ENCODE measurements around the gene HOXC10.
A peak's percentile ranks its signal among the peaks of the same experiment; 100 is the strongest.

The HOXC10 gene

DNA sequence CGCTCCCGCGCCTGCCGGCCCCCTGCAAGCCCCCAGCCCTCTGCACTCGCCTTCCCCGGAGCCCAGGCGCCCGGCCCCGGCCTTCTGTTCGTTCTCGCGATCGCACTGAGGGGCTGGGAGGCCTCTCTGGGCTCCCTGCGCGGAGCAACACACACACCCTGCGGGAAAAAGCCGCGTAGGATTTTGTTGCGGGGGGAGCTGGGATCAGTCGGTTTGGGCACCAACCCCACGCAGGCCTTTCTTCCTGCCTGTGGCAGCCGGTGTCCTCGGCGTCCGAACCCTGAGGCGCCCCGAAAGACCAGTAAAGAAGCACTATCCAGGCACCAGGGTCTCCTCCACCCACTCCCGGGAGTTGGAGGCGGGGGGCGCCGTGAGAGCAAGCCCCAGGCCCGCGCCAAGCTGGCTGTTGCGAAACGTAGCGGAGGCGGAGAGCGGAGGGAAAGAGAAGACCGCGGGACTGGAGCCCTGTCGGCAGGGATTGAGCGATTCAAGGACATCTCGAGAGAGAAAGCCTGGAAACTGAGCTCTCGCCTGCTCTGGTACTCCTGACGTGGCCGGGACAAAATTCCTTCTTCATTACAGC, 46.0 kb downstream of the HOXC10 start:
- no peak for DNase-seq

DNA sequence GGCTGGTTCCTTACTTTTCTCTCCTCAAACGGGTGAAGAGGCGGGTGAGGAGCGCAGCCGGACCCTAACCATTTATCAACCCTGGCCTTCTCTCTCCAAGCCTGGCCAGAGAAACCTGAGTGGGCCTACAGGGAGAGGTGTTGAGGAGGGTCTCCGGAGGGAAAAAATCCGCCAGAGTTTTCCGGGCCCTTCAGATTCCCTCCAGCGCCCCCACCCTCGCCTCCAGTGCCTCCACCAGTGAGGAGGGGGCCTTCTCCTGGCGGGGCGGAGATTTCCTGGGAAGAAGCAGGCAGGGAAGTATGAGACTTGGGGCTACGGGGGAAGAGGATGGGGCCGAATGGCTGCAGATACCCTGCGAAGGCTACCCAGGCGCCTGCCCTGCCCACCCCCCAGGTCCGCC, 46.5 kb downstream of the HOXC10 start:
- DNase-seq = no peak

DNA sequence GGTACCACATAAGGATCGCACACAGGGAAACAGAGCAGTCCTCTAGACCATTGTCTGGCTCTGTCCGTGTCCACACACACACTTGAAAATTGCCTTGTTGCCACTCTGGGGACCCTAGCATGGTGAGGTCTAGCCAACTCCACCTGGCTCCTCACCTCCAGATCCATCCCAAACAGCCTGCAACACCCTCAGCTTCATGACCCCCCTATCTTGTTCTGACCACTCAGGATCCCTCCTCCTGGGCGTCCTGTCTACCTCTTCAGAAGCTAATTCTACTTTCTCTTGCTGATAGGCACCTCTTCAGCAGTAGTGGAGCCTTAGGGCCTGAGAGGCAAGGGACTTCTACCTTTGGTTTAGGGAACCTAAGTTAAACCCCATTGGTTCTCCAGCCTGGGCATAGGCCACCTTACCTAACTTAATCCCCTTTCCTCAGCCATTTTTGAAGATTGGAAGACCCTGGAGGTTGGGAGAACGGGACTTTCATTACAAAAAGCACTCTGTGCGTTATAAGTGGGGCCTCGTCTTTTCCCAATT, 47.2 kb downstream of the HOXC10 start:
- DNase-seq = no peak

DNA sequence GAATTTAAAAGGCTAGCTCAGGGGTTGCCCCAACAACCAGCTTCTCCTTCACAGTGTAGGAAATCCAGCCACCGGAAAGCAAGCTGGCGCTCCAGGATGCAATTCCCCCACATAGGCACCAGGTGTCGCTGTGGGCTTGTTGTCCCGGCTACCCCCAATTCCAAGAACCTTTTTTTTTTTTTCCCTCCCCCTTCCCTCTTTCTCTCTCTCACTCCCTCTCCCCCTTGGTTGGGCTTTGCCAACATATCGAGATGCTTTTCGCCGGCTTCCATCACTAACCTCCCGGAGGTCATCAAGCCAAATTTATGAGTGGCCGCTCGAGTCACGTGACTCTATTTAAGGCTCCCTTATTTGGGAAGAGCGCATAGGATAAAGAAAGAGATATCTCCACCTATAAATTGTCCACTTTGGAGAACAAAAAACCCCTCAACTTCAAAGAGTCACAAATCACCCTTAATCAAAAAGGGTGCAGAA, 47.7 kb downstream of the HOXC10 start, which contains the start of gene HOXC5:
Gene HOXC5 (plus strand): TSS at position 424 of the 474 bp plus-strand sequence. CDS start 73 bp downstream, outside the sequence.
- DNase-seq = peak; percentile 50

DNA sequence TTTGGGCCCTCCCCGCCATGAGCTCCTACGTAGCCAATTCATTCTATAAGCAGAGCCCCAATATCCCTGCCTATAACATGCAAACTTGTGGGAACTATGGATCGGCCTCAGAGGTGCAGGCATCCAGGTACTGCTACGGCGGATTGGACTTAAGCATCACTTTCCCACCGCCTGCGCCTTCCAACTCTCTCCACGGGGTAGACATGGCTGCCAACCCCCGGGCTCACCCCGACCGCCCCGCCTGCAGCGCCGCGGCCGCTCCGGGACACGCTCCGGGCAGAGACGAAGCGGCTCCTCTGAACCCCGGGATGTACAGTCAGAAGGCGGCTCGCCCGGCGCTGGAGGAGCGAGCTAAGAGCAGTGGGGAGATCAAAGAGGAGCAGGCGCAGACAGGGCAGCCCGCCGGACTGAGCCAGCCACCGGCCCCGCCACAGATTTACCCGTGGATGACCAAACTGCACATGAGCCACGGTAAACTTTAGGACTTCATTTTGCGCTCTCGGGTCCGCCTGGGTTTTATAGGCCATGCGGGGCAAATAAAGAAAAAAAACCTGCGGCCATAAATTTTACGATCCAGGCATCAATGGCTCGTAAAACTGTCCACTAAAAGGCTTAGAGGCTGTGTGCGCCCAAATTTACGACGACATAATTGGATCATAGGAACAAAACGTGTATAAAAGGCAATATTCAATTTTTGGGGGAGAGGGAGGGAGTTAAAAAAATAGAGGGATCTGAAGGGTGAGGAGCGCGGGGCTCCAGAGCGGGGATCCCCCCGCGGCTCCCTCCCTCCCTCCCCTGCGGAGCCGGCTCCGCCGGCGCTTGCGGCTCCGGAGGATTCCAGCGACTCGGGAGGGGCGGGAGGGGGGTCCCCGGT, 48.4 kb downstream of the HOXC10 start:
- DNase-seq = no peak

DNA sequence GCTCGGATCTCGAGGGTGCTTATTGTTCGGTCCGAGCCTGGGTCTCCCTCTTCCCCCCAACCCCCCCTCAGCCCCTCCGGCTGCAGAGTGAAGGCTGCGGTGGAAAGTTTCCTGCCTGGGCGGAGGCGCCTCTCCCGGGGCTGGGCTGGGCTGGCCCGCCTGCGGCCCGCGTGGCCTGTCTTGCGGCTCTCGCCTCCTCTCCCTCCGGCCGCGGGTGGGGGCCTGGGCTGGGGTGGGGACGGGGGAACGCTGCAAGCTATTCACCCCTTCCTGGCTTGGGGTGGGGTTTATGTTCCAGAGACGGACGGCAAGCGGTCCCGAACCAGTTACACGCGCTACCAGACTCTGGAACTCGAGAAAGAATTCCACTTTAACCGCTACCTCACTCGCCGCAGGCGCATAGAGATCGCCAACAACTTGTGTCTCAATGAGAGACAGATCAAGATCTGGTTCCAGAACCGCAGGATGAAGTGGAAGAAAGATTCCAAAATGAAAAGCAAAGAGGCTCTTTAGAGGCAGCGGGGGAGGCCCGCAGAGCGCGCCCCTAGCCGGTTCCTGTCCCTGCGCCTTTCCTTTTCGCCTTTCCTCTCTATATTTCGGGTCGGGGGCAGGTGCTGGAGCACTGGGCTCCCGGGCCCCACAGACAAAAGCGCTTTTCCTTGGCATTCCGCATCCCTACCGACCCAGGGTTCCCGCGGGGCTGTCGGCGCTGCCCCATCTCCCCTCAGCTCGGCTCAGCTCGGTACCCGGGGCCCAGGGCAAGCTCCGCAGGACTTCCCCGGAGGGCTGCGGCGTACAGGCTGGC, 49.2 kb downstream of the HOXC10 start:
- no peak for DNase-seq

DNA sequence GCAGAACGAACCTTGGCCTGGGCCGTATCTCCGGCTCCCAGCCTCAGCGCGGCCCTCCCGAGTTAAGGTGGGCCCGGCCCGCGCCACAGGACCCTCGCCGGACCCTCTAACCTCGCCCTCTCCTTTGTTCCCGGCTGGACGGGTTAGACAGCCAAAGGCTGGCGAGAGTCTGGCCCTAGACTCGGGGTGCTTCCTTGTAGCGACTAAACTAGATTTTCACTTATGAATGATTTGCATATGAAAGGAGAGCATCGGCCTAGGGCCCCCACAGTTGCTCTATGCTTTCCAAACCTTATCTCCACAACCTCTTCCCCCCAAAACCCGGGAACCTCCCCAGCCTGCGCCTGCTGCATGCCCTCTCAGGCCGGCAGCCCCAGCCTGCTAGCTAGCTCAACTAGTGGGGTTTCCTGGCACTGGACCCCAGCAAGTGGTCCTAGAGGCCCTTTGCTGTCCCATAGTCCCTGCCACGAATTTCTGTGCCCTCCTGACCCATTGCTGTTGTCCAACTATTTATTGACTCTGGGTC, 49.9 kb downstream of the HOXC10 start:
- DNase-seq = no peak

DNA sequence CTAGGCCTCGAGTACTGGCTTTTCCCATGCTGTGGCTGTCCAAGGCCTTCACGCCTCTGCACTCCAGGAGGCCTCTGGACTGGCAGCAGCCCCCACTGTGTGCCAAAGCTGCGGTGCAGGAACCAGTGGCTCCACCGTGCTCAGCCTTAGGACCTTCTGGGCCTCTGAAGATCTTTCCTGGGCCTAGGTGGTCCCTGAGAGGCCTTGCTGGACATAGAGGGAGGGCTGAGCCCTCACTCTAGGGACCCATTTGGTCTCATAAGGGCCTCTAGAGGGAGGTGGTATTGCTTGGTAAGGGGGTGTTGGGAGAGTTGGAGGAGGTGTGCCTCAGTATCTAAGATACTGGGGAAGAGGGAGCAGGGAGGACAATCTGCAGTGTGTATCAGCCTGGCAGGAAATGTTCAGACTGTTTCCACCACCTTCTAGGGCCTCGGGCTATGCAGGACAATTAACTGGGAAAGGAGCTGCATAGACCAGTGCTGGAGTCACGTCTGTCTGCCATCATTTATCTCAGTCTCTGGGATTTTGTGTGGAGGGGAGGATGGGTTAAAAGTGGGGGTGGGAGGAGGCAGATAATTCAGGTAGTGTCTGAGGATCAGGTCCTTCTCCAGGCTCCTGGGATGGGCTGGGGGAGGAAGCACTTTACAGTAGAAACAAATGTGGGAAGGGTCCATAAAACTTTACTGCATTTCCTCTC, 50.8 kb downstream of the HOXC10 start:
- DNase-seq = no peak

DNA sequence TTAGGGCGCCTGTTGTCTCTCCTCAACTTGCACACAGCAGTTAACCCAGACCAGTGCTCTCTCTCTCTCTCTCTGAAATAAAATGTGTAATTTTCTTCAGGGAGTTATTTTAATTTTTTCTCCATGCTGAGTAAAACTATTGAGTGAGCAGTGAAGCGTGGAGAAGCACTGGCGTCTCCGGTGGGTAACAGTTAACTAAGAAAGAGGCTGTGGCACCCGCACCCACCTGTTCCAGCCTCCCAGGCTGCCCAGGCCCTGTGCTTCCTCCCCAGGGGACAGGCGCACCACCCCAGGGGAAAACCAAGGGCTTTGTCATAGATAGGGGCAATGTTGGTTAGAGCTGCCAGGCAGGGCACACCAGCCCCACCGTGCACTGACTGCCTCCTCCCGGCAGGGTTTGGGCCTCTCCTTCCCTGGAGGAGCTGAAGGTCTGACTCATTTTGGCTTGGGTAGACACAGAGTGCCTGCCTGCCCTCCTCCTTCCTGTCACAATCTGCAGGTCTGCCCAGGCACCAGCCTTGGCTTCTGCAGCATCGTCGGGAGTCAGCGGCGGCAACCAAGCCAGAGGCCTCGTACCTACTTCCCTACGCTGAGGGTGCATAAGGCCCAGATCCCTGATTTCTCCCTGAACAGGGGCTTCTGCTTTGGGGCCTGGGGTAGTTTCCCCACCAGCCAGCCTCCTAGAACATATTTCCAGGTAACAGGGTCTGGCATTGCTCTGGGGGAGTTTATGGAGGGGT, 51.8 kb downstream of the HOXC10 start:
- no peak for DNase-seq

DNA sequence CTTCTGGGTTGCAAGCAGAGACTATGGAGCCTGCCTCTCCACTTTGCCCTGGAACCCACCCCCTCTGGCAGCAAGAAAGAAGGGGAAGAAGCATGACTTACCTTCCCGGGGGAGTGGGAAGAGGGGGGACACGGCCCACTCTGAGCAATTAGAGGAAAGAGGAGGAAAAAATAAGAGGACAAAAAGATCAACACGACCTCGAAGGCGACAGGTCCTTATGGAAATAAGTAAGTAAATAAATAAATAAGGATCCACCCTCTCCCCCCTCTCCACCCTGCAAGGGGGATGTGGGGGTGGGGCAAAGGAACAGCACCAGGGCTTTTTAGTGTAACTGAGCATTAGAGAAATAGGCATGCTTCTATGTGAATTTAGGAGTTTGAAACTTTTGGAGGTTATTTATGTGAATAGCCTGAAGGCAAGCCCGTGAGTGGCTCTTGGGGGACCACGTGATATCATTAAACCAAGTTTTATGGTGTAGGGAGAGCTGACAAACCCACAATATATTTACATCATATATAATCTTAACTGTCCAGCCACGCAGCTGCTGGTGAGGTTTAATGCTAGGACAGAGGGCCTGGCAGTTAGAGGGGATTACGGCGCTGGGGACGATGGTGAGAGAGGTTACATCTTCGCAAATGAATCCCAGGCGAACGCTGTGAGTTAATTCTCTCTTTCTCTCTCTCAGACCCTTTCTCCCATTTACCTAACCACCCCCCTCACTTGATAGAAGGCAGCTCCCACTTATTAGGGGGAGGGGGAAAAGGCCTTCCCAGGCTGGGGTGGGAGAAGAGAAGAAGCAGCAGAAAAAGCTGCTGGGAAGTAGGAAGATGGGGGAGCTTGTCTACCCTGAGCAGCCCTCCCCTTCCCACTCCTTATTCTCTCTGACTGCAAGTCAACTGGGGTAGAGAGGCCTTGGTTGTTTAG, 52.7 kb downstream of the HOXC10 start:
- DNase-seq = no peak

DNA sequence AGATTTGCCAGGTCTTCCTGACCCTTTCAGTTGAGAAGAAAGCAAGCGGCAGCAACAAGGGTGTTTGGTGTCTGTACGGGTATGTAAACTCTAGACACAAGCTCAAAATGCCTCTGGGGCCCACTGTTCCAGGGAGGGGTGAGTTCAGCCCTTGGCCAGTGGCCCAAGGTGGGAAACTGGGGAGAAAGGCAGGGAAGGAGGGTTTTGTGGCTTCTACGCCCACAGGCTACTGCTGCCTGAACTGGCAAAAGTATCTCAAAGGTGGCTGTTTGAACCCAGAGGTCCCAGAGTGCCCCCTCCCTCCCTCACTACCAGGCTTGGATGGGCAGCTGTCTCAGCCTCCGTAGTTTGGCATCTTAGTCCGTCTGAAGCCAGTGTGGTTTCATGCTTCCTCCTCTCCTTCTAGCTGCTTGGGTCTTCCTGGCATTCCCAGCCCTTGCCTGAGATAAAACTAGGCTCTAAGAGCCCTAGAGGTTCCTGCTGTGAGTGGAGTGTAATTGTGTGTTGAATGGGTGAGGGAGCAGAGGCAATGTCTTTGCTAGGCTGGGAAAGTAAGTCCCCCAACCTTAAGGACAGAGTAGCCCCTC, 53.4 kb downstream of the HOXC10 start:
- no peak for DNase-seq

DNA sequence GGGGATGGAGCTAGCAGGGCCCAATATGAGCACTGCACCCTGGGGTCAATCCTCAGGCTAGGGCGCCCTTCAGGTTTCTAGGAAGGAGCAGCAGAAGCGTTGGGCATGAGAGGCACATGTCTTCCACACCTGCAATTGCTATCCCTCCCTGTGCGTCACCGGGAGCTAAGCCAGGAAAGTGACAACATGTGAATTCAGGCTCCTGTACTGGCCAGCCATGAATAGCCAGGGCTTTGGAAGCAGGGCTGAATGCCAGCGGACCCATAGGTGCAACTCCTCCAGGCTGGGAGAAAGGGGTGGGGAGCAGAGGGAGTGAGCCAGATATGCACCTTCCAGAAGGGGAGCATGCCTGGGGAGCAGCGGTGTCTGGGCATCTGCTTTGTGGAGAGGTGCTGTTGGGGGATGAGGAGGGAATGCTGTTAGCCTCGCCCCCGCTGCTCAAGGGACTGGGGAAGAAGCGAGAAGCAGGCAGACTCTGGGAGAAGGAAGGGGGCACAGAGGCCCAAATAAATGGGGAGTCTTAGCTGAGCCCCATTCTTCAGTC, 54.0 kb downstream of the HOXC10 start:
- DNase-seq = no peak

DNA sequence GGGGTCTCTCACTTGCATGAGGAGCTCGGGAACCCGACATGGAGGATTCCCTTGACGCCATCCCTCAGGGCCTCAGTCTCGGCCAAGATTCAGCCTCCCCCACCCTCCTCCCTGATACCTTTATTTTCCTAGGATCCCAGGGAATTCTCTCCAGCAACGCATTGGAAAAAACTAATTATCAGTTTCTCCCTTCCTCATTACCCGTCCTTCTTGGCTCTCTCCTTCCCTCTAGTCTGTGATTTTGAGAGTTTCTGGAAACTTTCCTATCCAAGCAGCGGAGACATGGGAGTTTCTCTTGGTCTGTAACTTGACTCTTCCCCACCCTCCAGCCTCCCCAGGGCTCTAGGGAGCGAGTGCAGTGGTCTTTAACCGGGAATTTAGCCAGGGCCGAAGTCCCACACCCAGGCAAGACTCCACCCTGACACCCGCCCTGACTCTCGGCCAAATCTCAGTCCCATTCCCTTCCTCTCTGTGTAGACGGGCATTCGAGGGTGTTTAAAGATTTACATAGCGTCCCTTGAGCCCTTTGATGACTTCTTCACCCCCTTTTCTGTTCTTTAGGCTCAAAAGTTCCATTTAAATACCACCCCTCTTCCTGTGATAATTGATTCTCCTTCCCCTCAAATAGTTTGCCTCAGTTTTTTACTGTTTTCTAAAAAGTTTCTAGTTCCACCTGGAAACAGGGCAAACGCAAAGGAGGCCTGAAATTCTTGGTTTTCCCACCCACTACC, 54.6 kb downstream of the HOXC10 start:
- no peak for DNase-seq

All from GDM1 (cell line).